HUDEP-2 (cell line): Measurements from ENCODE around the gene OOEP.

Experiments
- DNase-seq, 76 experiments: peaks; one replicate each; lab custom pipeline; 2025; ENCODE audit not compliant: unreplicated experiment in 76 of 76; lab: John Stamatoyannopoulos, UW

OOEP gene

DNA sequence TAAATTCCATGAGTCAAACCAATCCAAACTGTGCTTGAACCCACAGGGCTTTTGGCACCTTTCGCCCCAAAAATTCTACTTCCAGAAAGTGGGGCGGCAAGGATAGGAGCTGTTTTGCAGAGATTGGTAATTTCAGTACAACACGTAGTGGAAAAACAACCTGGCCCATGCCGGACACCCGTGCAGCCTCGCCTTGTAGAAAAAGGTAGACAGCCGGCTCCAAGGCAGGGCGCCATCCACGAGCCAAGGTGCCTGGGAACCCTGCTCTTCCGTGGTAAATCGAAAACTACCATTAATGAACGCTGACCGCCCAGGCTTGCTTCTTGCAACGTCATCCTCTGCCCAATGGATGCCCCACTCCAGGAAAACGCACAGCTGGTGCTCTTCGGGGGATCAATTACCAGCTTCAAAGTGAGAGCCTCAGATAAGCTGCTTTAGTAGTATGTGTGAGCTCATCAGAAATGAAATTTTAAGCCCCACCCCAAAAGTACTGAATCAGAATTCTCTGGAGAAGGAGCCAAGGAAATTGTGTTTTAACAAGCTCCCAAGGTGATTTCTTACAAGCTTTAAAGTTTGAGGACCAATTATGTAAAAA, 1.8 kb downstream of the OOEP start:
- no peak for DNase-seq

DNA sequence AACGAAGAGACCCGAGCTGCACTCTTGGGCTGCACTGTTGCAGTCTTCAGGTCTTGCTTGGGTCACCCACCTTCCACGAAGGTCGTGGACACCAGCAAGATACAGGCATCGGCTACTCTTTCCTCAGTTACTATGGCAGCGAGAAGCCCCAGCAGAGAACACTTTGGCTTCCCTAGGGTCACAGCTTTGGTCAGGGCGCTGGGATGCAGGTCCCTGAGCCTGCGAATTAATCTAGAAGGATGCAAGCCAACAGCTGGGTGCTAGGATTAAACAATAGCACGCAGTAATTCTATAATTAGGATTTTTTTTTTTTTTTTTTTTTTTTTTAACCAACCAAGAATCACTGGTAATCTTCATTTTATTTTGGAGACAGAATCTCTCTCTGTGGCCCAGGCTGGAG, 5.1 kb downstream of the OOEP start:
- DNase-seq: no peak

DNA sequence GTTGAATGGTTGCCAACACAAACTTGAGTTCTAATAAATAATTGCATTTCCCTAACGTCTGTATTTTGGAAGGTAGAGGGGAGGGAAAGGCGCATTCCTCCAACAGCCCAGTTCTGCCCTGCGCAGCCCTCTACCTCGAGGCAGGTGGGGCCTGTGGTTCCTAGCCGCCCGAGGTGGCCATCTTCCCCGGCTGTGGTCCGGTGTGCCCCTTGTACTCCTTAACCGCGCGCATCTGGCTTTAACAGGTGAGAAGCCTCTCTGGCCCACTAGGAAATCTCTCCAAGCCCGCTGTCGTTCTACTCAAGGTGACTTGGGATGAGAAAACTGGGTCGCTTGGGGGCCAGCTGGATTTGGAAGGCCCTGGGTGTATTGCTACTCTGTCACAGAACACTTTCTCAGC, 5.6 kb downstream of the OOEP start:
- no peak for DNase-seq

DNA sequence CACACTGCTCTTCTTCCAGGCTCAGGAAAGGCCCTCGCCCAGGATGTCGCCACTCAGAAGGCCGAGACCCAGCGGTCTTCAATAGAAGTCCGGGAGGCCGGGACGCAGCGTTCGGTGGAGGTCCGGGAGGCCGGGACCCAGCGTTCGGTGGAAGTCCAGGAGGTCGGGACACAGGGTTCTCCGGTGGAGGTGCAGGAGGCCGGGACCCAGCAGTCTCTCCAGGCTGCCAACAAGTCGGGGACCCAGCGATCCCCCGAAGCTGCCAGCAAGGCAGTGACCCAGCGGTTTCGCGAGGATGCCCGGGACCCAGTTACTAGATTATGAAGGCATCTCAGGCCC, 6.2 kb downstream of the OOEP start:
- DNase-seq: no peak

DNA sequence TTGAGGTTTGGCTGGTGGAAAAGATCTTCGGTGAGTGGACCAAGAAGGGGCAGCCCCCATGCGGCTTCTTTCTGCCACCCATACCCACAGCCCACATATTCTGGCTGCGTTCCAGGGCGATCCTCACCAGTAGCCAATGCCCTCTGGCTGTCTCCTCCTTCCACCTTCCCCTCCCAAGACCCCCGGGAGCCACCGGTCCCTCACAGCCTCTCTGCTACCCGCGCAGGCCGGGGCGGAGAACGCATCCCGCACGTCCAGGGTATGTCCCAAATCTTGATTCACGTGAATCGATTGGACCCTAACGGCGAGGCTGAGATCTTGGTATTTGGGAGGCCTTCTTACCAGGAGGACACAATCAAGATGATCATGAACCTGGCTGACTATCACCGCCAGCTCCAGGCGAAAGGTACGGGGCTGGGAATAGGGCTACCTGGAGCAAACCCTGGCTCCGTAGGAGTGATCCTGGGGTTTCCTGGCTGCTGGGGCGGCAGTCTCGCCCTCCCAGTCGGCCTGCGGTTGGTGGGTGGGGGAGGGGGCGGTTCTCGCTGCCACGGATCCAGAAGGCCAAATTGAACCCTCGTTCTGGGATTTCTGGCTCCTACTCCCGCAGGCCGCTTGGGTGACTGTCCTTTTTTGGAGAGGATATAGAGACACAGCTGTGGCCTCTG, 6.7 kb downstream of the OOEP start:
- no peak for DNase-seq

DNA sequence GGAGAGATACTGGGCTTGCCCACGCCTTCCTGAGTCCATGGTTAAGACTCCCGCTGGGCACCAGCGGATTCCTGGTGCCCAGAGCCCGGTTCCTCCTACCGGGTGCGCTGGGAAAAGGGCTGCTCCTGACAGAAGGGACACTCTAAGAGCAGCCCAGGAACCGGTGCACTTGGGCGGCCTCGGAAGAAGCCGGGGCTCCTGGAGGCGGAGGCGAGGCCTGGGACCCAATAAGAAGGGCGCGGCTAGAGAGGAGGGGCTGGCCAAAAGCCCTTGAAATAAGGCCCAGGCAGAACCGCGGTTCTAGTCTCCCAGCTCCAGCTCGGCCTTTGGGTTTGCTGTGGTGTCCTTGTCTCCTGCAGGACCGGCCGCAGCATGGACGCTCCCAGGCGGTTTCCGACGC, 7.3 kb downstream of the OOEP start, which contains the start of gene KHDC3L:
Gene KHDC3L, plus strand, starts transcription at position 301 of the 400 bp plus-strand sequence. Its CDS starts 72 bp downstream, at position 373.
- DNase-seq: no peak

DNA sequence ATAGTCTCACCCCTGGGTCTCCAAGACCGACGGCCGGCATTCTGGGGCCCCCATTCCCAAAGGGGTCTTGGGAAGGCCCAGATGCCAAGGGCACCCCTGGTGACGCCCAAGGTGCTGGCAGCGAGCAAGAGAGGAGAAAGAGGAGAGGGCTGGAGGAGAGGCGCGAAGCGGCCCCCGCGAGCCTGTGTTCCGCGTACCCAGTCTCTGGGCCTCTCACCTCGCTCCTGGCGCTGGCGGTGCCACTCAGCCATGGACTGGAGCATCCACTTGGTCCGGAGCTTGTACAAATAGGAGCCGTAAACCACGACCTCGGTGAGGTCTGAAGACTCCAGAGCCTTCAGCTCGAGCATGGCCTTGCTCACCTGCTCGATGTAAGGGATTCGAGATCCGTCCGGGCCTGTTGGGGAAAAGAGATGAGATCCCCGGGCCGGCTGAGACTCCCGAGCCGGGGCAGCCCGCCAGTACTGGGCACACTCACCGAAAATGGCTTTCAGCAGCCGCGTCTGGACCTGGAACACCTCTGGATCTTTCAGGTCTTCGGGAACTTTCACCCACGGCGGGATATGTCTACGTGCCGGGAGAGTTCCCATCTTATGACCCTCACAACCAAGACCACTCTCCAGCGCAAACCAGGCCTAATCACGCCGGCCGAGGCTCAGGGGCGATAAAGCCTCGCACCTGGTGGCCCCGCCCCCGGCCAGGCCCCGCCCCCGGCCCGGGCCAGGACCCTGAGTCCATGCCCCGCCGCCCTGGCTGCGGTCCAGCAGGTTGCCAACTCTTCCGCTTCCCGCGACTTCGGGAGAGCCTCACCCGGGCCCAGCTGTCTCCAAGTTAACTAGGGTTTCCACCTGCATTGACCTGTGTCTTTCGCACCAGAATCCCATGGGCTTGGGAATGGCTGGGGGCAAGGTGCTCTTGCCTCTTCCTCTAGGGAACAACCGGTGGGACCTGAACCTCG, 15.8 kb downstream of the OOEP start, which contains the start of gene DPPA5:
Gene DPPA5, minus strand, starts transcription at position 641 of the 958 bp plus-strand sequence. Its CDS starts 51 bp downstream, at position 590.
- no peak for DNase-seq

DNA sequence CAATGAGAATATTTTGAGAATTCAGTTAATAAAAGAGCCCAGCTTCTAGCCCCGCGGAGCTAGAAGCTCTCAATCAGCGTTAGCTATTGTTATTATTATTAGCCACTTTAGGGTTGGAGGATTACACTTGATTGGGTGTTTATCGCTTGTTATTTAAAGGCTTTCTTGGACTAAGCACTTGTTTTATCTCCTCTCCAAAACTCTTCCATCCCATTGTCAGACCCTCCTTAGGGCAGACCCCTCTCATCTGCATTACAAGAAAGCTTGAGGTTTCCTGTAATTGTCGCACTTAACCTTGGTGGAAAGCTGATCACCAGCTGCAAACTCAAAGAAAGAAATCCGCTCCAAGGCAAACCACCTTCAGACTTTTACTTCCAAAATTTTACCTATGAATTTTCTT, 20.4 kb downstream of the OOEP start:
- DNase-seq: no peak

DNA sequence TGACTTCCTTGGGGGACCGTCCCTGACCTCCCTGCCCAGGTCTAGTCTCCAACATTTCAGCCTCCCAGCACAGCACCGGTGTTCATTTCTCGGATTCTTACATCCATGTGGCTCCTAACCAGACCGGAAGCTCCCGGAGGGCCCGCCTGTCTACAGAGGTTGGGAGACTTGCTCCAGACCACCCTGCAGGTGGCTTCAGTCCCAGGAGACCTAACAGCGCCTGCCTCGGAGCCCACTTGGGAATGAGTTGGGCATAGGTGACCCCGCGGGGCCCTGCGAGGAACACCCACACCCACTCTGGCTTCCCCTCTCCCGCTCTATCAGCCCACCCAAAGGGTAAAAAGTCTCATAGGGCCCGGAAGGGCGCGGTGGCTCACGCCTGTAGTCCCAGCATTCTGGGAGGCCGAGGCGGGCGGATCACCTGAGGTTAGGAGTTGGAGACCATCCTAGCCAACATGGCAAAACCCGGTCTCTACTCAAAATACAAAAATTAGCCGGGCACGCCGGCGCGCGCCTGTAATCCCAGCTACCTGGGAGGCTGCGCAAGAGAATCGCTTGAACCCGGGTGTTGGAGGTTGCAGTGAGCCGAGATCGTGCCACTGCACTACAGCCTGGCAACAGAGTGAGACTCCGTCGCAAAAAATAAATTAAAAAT, 21.0 kb downstream of the OOEP start:
- DNase-seq: no peak

DNA sequence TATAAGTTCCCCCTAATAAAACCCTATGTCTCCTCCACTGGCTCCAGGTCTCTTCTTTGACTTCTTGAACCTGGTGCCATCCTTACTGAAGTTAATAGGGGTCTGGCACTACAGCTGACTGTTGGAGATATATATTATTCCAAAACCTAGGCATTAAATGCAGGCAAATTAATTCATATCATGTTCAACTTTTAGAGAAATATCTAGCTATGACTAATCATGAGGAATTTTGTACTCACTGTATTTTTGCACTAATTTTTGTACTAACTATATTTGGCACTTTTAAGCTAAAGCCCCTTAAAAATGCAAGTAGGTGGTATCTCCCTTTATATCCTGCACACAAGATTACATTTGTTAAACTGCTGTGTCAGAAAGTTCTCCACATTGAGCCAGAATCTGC, 26.5 kb downstream of the OOEP start:
- no peak for DNase-seq

DNA sequence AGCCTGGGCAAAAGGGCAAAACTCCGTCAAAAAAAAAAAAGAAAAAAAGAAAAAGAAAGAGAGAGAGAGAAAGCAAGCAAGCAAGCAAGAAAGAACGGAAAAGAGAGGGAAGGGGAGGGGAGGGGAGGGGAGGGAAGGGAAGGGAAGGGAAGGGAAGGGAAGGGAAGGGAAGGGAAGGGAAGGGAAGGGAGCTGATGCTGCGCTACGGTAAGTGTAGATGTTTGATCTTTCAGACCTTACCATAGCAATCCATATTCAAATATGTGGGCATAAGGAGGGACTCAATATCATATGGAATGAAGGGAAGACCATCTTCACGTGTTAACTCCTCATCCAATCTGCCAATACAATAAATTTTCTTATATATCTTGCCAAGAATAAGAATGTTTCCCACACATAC, 27.5 kb downstream of the OOEP start:
- DNase-seq: no peak

DNA sequence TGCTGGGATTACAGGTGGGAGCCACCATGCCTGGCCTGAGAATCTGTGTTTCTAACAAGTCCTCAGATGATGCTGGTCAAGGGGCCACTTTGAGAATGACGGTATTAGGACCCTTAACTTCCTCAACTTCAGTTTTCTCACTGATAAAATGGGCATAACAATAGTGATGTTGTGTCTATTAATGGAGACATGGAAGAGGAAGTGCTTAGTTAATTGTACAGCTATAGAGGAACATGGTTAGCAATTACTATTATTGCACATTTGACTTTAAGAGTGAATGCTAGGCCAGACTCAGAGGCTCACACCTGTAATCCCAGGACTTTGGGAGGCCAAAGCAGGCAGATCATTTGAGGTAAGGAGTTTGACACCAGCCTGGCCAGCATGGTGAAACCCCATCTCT, 28.4 kb downstream of the OOEP start:
- DNase-seq: no peak

DNA sequence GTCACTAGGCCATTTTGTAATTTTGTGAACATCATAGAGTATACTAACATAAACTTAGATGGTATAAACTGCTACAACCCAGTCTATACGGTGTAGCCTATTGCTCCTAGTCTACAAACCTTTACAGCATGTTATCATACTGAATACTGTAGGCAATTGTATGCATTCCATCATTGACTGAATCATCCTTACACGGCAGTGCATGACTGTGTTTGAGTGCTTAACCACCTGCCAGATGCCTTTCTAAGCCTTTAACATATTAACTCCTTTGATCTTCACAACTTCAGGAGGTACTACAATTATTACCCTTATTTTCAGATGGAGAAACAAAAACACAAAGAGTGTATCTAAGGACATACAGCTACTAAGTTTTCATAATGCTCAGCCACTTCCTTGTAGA, 29.6 kb downstream of the OOEP start:
- no peak for DNase-seq

DNA sequence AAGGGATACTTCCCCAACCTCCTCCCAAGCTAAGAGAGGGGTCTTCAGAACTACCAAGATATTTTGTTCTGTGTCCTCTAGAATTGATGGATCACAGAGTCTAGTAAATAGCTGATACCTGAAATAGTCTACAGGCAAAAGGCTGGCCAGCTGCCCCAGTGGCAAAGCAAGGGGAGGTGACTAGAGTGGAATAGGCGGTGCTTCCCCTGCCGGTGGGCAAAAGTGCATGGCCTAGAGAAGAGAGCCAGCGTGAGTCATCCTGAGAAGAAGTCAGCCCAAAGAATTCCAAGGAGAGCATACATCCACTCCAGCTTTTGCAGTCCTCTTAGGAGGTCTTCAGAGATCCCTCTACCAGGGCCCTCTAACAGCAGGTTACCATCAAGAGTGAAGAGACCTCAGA, 30.4 kb downstream of the OOEP start:
- no peak for DNase-seq

DNA sequence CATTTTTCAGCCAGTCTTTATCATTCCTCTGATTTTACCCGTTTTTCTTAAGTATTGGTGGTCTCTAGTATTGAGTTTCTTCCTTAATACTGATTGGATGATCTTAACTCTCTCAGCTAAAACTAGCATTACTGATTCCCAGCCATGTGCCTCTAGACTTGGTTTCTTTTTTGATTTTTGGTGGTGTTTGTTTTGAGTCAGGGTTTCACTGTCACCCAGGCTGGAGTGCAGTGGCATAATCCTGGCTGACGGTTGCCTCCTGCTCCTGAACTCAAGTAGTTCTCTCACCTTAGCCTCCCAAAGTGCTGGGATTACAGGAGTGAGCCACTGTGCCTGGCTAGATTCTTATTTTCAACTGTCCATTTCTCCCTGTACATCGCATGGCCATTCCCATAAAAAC, 40.5 kb downstream of the OOEP start:
- DNase-seq: no peak

DNA sequence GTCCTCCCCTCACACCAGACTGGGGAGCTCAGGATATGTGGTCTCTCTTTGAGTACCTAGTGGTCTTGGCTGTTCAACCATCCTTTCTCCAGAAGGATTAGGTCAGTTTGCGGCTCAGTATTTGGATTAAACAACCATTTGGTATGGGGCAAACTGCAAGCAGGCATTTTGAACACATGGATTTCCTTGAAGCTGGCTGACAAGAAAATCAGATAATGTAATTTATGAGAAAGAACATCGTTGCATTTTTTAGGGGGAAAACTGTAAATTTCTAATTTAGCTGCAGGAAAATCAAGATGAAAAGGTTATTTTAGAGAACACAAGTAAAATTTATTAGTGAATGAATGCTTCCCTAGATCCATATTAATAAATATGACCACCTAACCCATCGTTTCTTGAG, 40.9 kb downstream of the OOEP start:
- DNase-seq: no peak

DNA sequence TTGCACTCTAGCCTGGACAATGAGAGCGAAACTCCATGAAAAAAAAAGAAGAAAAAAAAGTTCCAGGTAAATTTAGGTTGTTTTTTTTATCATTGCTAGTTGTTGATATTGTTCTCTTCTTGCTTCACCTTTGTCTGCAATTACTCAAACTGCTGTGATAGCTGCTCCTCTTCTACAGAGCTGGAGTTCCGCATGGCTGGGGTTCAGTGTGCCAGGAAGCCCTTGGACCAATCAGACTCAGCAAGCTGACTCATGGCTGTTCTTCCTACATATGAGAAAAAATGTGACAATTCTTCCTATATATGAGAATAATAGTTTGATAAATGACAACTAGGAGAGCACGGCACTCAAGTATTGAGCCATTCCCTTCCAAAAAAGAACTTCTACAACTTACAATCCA, 44.0 kb downstream of the OOEP start:
- DNase-seq: no peak

DNA sequence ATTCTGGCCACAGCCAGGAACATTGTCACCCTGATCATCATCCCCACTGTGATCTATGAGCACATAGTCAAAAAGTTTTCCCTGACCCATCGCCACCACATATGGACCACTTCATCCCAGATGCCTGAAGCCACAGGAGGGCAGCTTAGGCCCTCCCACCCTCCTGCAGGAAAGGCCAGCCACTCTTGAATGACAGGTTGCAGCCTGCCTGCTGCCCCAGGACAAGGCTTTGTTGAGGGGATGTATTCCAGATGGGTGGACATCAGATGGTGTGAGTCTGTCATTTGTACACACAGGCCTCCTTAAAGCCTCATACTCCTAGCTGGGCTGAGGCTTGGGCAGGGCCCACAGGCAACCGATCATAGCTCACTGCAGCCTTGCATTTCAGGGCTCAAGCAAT, 46.4 kb downstream of the OOEP start:
- no peak for DNase-seq
